ENCODE results near the gene PTPRR.

Gene PTPRR

GRCh38 chr12:70830221-70831061 is 90.1 kb downstream of the PTPRR start:
- no peaks in the 10 kb centered on the region for H3K36me3 ChIP-seq (ENCODE audit: control insufficient read depth, insufficient read depth, low read length)
- TF ChIP-seq CTCF (IDR thresholded peaks at IDR 0.05; ENCODE audit: insufficient read depth, low read length, poor library complexity, severe bottlenecking) = no peak
- H3K4me3 ChIP-seq (replicated peaks; ENCODE audit: low read depth, low read length) = no peak overlapping the region
- no peak for DNase-seq (ENCODE audit: extremely low read depth, insufficient read length)
- H3K27me3 ChIP-seq (replicated peaks; ENCODE audit: control insufficient read depth, insufficient read depth, low read length) = no peaks in the 10 kb centered on the region

GRCh38 chr12:70829070-70829469 is 91.5 kb downstream of the PTPRR start:
- no peak for DNase-seq (ENCODE audit: extremely low read depth, insufficient read length)

GRCh38 chr12:70828351-70828750 is 92.2 kb downstream of the PTPRR start:
- no peaks in the 10 kb centered on the region for H3K27me3 ChIP-seq (replicated peaks; ENCODE audit: control insufficient read depth, insufficient read depth, low read length)
- no peak for TF ChIP-seq CTCF (IDR thresholded peaks at IDR 0.05; ENCODE audit: insufficient read depth, low read length, poor library complexity, severe bottlenecking)
- H3K4me3 ChIP-seq (replicated peaks; ENCODE audit: low read depth, low read length) = no peak overlapping the region
- DNase-seq (ENCODE audit: extremely low read depth, insufficient read length) = no peak
- no peaks in the 10 kb centered on the region for H3K36me3 ChIP-seq (ENCODE audit: control insufficient read depth, insufficient read depth, low read length)

More at GRCh38 chr12:70829070-70829469, 91.5 kb downstream of the PTPRR start:
- no peak for TF ChIP-seq CTCF (IDR thresholded peaks at IDR 0.05; ENCODE audit: insufficient read depth, low read length, poor library complexity, severe bottlenecking)
- Histone ChIP-seq H3K4me3 (replicated peaks; ENCODE audit: low read depth, low read length) (no peak overlapping the region), H3K27me3 (replicated peaks; ENCODE audit: control insufficient read depth, insufficient read depth, low read length) (no peaks in the 10 kb centered on the region), H3K36me3 (ENCODE audit: control insufficient read depth, insufficient read depth, low read length) (no peaks in the 10 kb centered on the region)

DNA sequence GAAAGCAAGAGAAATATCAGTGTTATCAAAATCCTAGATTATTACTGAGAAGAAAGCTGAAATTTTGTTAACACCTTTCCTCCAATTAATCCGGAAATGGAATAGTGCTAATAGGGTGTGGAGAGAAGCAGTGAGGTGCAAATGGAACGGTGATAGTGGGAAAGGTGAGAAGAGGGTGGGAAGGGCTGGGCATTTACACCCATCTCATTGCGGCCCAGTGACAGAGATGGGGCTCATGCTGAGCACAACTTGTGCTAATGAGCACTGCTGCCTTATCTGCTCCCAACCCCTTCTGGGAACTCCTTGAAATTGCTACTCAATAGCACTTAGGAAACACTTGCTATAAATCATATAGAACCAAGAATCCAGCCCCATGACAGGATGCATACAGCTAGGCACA is 94.4 kb downstream of the PTPRR start:
- no peak for TF ChIP-seq CTCF (IDR thresholded peaks at IDR 0.05; ENCODE audit: insufficient read depth, low read length, poor library complexity, severe bottlenecking)
- Histone ChIP-seq H3K4me3 (replicated peaks; ENCODE audit: low read depth, low read length) (no peak overlapping the region), H3K27me3 (replicated peaks; ENCODE audit: control insufficient read depth, insufficient read depth, low read length) (no peaks in the 10 kb centered on the region), H3K36me3 (ENCODE audit: control insufficient read depth, insufficient read depth, low read length) (no peaks in the 10 kb centered on the region)
- no peak for DNase-seq (ENCODE audit: extremely low read depth, insufficient read length)

DNA sequence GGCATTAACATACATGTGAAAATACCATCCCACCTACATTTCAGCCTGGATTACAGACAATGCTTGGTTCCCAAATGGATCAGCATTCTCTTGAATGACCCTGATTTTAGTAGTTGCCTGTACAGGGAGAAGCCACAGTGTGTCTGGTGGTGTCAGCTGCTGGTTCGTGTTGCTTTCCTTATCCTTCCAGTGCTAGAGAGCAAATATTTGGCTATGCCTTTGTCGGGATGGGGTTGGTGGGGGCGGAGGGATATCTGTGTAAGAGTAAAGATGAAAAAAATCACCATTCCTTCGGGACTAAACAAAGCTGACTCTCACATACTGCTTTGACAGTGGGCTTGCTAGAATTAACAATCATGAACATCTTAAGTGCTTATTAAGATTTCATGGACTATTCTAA is 96.0 kb downstream of the PTPRR start:
- no peak overlapping the region for H3K4me3 ChIP-seq (replicated peaks; ENCODE audit: low read depth, low read length)
- TF ChIP-seq CTCF (IDR thresholded peaks at IDR 0.05; ENCODE audit: insufficient read depth, low read length, poor library complexity, severe bottlenecking) = no peak

More for the DNA sequence above, 96.0 kb downstream of the PTPRR start:
- Histone ChIP-seq H3K27me3 (replicated peaks; ENCODE audit: control insufficient read depth, insufficient read depth, low read length) (no peaks in the 10 kb centered on the region), H3K36me3 (ENCODE audit: control insufficient read depth, insufficient read depth, low read length) (no peaks in the 10 kb centered on the region)
- DNase-seq (ENCODE audit: extremely low read depth, insufficient read length) = no peak
